ENCODE data around the gene NUAK1.

NUAK1 gene

GRCh38 chr12:106106892-106107291 lies 31.9 kb downstream of the NUAK1 start:
- Histone ChIP-seq H3K36me3 (ENCODE audit: insufficient read depth) (no peaks in the 10 kb centered on the region), H3K9ac (no peak overlapping the region), H4K20me1 (ENCODE audit: insufficient read depth) (no peaks in the 10 kb centered on the region), H3K4me2 (no peak overlapping the region), H3K27me3 (ENCODE audit: insufficient read depth, low read depth) (no peaks in the 10 kb centered on the region), H2AFZ (ENCODE audit: low read depth) (no peak overlapping the region), H3K4me1 (ENCODE audit: low read depth, poor library complexity, severe bottlenecking) (peaks cover 18% of the 10 kb centered on the region), H3K4me3 (IDR thresholded peaks at IDR 0.05; ENCODE audit: insufficient read depth, low read depth, low read length) (no peak overlapping the region), H3K27ac (no peak overlapping the region), H3K79me2 (ENCODE audit: insufficient read depth, low read depth) (peaks cover 9% of the 10 kb centered on the region; the same call in 1 of the 2 replicates)
- TF ChIP-seq, protein P1, sequence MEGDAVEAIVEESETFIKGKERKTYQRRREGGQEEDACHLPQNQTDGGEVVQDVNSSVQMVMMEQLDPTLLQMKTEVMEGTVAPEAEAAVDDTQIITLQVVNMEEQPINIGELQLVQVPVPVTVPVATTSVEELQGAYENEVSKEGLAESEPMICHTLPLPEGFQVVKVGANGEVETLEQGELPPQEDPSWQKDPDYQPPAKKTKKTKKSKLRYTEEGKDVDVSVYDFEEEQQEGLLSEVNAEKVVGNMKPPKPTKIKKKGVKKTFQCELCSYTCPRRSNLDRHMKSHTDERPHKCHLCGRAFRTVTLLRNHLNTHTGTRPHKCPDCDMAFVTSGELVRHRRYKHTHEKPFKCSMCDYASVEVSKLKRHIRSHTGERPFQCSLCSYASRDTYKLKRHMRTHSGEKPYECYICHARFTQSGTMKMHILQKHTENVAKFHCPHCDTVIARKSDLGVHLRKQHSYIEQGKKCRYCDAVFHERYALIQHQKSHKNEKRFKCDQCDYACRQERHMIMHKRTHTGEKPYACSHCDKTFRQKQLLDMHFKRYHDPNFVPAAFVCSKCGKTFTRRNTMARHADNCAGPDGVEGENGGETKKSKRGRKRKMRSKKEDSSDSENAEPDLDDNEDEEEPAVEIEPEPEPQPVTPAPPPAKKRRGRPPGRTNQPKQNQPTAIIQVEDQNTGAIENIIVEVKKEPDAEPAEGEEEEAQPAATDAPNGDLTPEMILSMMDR (conservative IDR thresholded peaks at IDR 0.05; ENCODE audit: low read depth, low read length), result no peak

DNA sequence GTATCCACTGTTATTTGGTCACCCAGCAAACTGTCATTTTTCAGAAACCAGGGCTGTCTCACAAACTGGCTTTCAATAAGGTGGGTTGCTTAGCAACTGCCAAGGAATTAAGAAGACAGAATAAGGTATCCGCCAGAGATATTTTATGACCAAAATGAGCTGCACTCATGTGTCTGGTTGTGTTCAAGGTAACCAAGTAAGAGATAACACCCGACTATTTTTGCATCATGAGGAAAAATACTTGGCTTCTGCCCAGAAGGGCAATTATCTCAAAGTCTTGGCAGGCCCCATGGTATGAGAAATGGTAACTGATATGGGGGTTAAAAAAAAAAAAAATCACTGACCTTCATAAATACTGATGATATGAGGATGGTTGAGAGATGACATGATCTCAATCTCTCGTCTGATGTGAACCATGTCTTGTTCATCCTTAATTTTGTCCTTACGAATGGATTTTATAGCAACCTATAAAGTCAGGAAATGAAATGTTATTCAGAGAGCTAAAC lies 32.6 kb downstream of the NUAK1 start:
- H4K20me1 ChIP-seq (ENCODE audit: insufficient read depth), result no peaks in the 10 kb centered on the region
- H3K79me2 ChIP-seq (ENCODE audit: insufficient read depth, low read depth), result peaks cover under 1% of the 10 kb centered on the region; the same call in 1 of the 2 replicates
- H3K4me2 ChIP-seq, result no peak overlapping the region
- TF ChIP-seq, protein P1 (conservative IDR thresholded peaks at IDR 0.05; ENCODE audit: low read depth, low read length), result no peak
- H3K4me1 ChIP-seq (ENCODE audit: low read depth, poor library complexity, severe bottlenecking), result peaks cover 10% of the 10 kb centered on the region
- H3K27me3 ChIP-seq (ENCODE audit: insufficient read depth, low read depth), result no peaks in the 10 kb centered on the region
- H3K27ac ChIP-seq, result no peak overlapping the region
- no peak overlapping the region for H3K9ac ChIP-seq
- no peaks in the 10 kb centered on the region for H3K36me3 ChIP-seq (ENCODE audit: insufficient read depth)
- H3K4me3 ChIP-seq (IDR thresholded peaks at IDR 0.05; ENCODE audit: insufficient read depth, low read depth, low read length), result no peak overlapping the region
- H2AFZ ChIP-seq (ENCODE audit: low read depth), result no peak overlapping the region

- no peak overlapping the region for H3K4me3 ChIP-seq (IDR thresholded peaks at IDR 0.05; ENCODE audit: insufficient read depth, low read depth, low read length)
- H4K20me1 ChIP-seq (ENCODE audit: insufficient read depth), result no peaks in the 10 kb centered on the region
- no peaks in the 10 kb centered on the region for H3K27me3 ChIP-seq (ENCODE audit: insufficient read depth, low read depth)
- H3K79me2 ChIP-seq (ENCODE audit: insufficient read depth, low read depth), result no peaks in the 10 kb centered on the region
- H3K36me3 ChIP-seq (ENCODE audit: insufficient read depth), result no peaks in the 10 kb centered on the region
- no peak overlapping the region for H3K9ac ChIP-seq
- TF ChIP-seq, protein P1 (conservative IDR thresholded peaks at IDR 0.05; ENCODE audit: low read depth, low read length), result no peak
- no peak overlapping the region for H3K27ac ChIP-seq
- no peaks in the 10 kb centered on the region for H3K4me1 ChIP-seq (ENCODE audit: low read depth, poor library complexity, severe bottlenecking)
- H3K4me2 ChIP-seq, result no peak overlapping the region
- no peak overlapping the region for H2AFZ ChIP-seq (ENCODE audit: low read depth)
Measured at GRCh38 chr12:106101803-106102202, 37.0 kb downstream of the NUAK1 start.

DNA sequence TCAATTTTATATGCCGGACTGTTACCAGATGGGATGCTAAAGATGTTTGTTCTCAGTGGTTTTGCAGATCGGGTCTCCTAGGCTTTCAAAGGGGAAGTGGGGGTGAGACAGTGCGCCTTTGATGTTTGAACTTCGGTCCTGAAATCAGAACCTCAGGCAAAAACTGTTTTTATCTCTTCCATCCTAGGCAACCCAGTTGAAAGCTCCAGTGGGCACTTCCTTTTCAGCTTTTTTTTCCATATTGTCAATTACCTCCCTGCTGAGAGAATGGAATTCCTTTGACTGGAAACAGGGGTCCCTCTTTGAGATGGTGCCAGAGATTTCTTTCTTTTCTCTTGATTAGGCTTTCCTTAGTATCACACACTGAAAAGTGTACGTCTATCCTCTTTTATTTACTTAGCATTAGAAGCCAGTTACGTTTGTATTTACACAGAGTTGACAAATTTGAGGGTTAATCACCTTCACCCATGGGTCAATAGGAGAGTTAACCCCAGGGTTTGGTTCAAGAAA lies 40.0 kb downstream of the NUAK1 start:
- TF ChIP-seq, protein P1 (conservative IDR thresholded peaks at IDR 0.05; ENCODE audit: low read depth, low read length), result no peak
- H2AFZ ChIP-seq (ENCODE audit: low read depth), result no peak overlapping the region
- no peak overlapping the region for H3K4me3 ChIP-seq (IDR thresholded peaks at IDR 0.05; ENCODE audit: insufficient read depth, low read depth, low read length)
- H3K27ac ChIP-seq, result no peak overlapping the region
- H3K36me3 ChIP-seq (ENCODE audit: insufficient read depth), result no peaks in the 10 kb centered on the region
- no peaks in the 10 kb centered on the region for H3K79me2 ChIP-seq (ENCODE audit: insufficient read depth, low read depth)
- H3K27me3 ChIP-seq (ENCODE audit: insufficient read depth, low read depth), result no peaks in the 10 kb centered on the region
- no peak overlapping the region for H3K9ac ChIP-seq
- H3K4me1 ChIP-seq (ENCODE audit: low read depth, poor library complexity, severe bottlenecking), result no peaks in the 10 kb centered on the region
- no peak overlapping the region for H3K4me2 ChIP-seq
- H4K20me1 ChIP-seq (ENCODE audit: insufficient read depth), result no peaks in the 10 kb centered on the region

Measured in KMS-11 (cell line).